ENCODE results near the gene VAT1L.

DNA sequence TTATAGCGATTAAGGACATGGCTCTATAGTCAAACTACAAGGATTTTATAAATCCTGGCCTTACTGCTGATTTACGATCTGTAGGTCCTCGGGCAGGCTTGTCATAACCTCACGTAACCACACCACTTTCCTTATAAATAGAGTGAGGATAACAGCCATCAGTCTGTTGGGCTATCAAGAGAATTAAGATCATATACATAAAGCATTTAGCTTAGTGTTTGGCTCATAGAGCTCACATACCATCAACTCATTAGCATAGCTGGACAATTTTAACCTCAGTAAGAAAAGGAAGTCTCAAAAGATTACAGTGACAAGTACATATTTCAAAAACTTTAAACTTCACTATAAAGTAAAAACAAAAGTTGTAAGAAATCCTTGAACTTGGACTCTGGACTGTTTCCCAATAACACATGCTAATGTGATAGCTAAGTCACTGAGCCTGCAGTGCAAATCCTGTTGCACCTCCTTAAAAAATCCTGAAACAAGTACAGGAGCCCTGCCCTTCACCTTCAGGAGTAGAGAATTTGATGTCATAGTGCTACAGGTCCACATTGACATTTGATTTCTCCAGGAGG, 213.2 kb downstream of the VAT1L start:
- TF ChIP-seq, protein P1, sequence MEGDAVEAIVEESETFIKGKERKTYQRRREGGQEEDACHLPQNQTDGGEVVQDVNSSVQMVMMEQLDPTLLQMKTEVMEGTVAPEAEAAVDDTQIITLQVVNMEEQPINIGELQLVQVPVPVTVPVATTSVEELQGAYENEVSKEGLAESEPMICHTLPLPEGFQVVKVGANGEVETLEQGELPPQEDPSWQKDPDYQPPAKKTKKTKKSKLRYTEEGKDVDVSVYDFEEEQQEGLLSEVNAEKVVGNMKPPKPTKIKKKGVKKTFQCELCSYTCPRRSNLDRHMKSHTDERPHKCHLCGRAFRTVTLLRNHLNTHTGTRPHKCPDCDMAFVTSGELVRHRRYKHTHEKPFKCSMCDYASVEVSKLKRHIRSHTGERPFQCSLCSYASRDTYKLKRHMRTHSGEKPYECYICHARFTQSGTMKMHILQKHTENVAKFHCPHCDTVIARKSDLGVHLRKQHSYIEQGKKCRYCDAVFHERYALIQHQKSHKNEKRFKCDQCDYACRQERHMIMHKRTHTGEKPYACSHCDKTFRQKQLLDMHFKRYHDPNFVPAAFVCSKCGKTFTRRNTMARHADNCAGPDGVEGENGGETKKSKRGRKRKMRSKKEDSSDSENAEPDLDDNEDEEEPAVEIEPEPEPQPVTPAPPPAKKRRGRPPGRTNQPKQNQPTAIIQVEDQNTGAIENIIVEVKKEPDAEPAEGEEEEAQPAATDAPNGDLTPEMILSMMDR (IDR thresholded peaks at IDR 0.05): no peak
- no peak for TF ChIP-seq POLR2AphosphoS5 (IDR thresholded peaks at IDR 0.05)
- no peak for TF ChIP-seq POLR2A (IDR thresholded peaks at IDR 0.05)

All from prostate gland (tissue), 2 donors.